Mucosa of descending colon (tissue), 3 donors: Measurements from ENCODE around the gene TP53BP1. TPM values are rescaled to one million over a fixed set of nuclear protein-coding genes. Genes with fewer than 3 reads are reported as not detected.

Experiments used
- ATAC-seq: fragments of 200-7000 bp; cut with Tn5 transposase; one replicate; pipeline ENCODE4 v1.9.1; 2020; ENCODE audit warnings: mild to moderate bottlenecking, moderate library complexity
- DNase-seq, 3 donors: peaks; one replicate each; pipeline ENCODE4 v3.0.0-alpha.2; 2020
- H3K36me3 ChIP-seq: fragments of 200-600 bp; one replicate; pipeline ENCODE4 v1.8.0; 2021; ENCODE audit warnings: low read depth, mild to moderate bottlenecking
- H3K4me1 ChIP-seq: fragments of 200-600 bp; one replicate; pipeline ENCODE4 v1.8.0; 2021; ENCODE audit warnings: low read depth, mild to moderate bottlenecking
- H3K4me3 ChIP-seq: fragments of 200-600 bp; one replicate; pipeline ENCODE4 v1.8.0; 2021; ENCODE audit warnings: mild to moderate bottlenecking
- H3K9me3 ChIP-seq: fragments of 200-600 bp; one replicate; pipeline ENCODE4 v1.8.0; 2021; ENCODE audit warnings: mild to moderate bottlenecking
- intact Hi-C, 2 donors: fragments of 100-400 bp; cut with DNase I in 1 of 2; cut with micrococcal nuclease in 1 of 2; formaldehyde crosslinking; loops; one replicate each; pipeline versions ENCODE4 v1.11.0 to v1.11.1; 2022; cut with DNase I, micrococcal nuclease
- total RNA-seq, 3 donors: library from RNA; stranded (reverse); fragmentation: NEBNext Ultra II Directional in 2 of 3; extraction: Animal tissue kit (Norgen Biotek cat#: 25700) in 2 of 3; gene quantifications; one replicate each; pipeline versions ENCODE4 v1.2.1 to v1.2.4, GENCODE V29; 2021 to 2023
- TF ChIP-seq, protein P1 (sequence below): fragments of 200-600 bp; IDR thresholded peaks from one replicate; pipeline ENCODE4 v1.8.0; 2022; ENCODE audit warnings: antibody characterized with exemption, mild to moderate bottlenecking
- donor health status: DM: no; HTN: no; CAD: no; lungs with moderate emphysema.
- donor health status: DM: no; HTN: no; CAD: no.
- donor health status: DM: no; HTN: yes; CAD: no.

TP53BP1 gene
- total RNA-seq, 3 donors from 2014 or later: 31.8 to 46.5 (median 41.6) TPM

DNA sequence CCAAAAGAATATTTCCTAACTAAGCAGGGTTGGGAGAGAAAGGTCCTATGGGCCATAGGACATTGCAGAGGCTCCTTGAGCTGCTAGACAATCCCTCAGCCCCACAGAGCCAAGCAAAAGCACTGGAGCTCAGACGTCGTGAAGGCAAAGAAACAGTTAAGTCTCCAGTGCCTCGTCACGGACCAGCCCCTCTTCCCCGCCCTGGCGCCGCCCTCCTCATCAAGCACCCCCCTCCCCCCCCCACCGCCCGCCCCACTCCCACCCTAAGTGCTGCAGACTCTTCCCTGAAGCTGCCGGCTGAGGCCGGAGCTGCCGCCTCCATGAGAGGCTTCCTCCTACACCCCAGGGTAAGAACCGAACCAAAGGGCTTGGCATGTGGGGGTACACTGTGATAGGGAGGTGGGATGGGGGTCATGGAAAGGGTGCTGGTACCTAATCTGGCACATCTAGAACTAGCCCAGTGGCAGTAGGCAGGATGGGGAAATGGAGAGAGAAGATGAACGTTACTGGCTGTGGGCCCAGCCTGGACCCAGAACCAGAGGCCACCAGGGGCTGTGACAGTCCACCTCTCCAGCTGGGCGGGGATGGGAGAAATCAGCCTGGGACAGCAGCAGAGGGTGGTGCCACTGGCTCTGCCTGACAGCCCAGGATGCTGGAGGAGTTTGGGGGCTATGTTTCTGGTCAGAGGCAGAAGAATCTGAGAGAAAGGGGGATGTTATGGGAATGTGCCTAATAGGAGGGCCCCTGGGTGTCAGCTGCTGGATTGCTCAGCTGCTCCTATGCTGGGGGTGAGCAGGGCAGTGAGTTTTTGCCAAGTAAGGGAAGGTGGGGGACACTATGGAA is 24.6 kb upstream of the TP53BP1 start, which contains the start of gene MAP1A:
MAP1A (plus strand) TSS at position 255 of the 843 bp plus-strand sequence. CDS start 3,866 bp downstream, outside the sequence.
- no peaks in the 10 kb centered on the region for H3K9me3 ChIP-seq
- H3K36me3 ChIP-seq: no peaks in the 10 kb centered on the region
- TF ChIP-seq, protein P1, sequence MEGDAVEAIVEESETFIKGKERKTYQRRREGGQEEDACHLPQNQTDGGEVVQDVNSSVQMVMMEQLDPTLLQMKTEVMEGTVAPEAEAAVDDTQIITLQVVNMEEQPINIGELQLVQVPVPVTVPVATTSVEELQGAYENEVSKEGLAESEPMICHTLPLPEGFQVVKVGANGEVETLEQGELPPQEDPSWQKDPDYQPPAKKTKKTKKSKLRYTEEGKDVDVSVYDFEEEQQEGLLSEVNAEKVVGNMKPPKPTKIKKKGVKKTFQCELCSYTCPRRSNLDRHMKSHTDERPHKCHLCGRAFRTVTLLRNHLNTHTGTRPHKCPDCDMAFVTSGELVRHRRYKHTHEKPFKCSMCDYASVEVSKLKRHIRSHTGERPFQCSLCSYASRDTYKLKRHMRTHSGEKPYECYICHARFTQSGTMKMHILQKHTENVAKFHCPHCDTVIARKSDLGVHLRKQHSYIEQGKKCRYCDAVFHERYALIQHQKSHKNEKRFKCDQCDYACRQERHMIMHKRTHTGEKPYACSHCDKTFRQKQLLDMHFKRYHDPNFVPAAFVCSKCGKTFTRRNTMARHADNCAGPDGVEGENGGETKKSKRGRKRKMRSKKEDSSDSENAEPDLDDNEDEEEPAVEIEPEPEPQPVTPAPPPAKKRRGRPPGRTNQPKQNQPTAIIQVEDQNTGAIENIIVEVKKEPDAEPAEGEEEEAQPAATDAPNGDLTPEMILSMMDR: no peak
- DNase-seq: peak in 2 of 3 donors; percentile 23 to 44
- ATAC-seq: peak; percentile 46
- no peak within 1 kb of the TSS for H3K4me3 ChIP-seq
- H3K4me1 ChIP-seq: peaks cover 4% of the 10 kb centered on the region
- intact Hi-C loops: no loop called here

DNA sequence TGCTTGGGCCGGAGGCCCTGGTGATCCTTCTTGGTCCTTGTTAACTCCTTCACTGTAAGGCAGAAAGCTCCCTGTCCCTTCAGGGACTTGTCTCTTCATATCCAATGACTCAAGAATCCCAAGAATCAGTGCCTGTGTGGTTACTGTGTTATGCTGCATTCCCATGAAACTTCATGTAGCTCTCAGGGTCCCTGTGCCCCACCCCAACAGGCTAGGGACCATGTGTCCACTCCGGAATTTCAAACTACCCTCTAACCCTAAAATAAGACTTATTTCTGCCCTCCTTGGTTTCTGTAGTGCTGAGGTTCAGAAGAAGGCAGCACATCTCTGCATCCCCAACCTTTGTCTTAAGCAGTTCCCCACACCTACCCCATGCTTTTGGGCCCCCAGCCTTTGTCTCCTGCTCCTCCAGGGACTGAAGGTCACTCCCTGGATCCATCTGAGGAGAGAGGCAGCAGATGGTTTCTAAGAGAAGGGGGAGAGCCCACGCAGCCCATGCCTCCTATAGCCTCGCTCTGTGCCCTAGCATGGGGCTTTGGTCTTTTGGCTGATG is 23.9 kb upstream of the TP53BP1 start:
- intact Hi-C loops: no loop called here
- ATAC-seq (no peak), DNase-seq (no peak)
- no peak overlapping the region for H3K4me3 ChIP-seq
- H3K36me3 ChIP-seq: no peaks in the 10 kb centered on the region
- H3K4me1 ChIP-seq: peaks cover 4% of the 10 kb centered on the region
- no peaks in the 10 kb centered on the region for H3K9me3 ChIP-seq
- TF ChIP-seq, protein P1: no peak

GRCh38 chr15:43516185-43516584 is 23.2 kb upstream of the TP53BP1 start:
- TF ChIP-seq, protein P1: no peak
- no peaks in the 10 kb centered on the region for H3K9me3 ChIP-seq
- H3K4me3 ChIP-seq: no peak overlapping the region
- peak; percentile 4 for ATAC-seq
- no peaks in the 10 kb centered on the region for H3K36me3 ChIP-seq
- intact Hi-C loops: no loop called here
- no peak for DNase-seq
- H3K4me1 ChIP-seq: peaks cover 7% of the 10 kb centered on the region

- intact Hi-C loops: no loop called here
- no peaks in the 10 kb centered on the region for H3K36me3 ChIP-seq
- peaks cover 11% of the 10 kb centered on the region for H3K4me1 ChIP-seq
- H3K4me3 ChIP-seq: no peak overlapping the region
- DNase-seq: no peak
- no peaks in the 10 kb centered on the region for H3K9me3 ChIP-seq
- no peak for ATAC-seq
- TF ChIP-seq, protein P1: no peak
These were observed 22.8 kb upstream of the TP53BP1 start for GRCh38 chr15:43515741-43516140.

GRCh38 chr15:43514241-43515057 is 21.5 kb upstream of the TP53BP1 start:
- DNase-seq (no peak), ATAC-seq (no peak)
- Histone ChIP-seq H3K4me3 (no peak overlapping the region), H3K9me3 (no peaks in the 10 kb centered on the region), H3K36me3 (no peaks in the 10 kb centered on the region), H3K4me1 (peaks cover 14% of the 10 kb centered on the region)
- intact Hi-C loops: no loop called here
- TF ChIP-seq, protein P1: no peak
